Measurements from ENCODE around the gene FJX1. TPM values are rescaled to one million over a fixed set of nuclear protein-coding genes. Genes with fewer than 3 reads are reported as not detected.

FJX1 gene, protein sequence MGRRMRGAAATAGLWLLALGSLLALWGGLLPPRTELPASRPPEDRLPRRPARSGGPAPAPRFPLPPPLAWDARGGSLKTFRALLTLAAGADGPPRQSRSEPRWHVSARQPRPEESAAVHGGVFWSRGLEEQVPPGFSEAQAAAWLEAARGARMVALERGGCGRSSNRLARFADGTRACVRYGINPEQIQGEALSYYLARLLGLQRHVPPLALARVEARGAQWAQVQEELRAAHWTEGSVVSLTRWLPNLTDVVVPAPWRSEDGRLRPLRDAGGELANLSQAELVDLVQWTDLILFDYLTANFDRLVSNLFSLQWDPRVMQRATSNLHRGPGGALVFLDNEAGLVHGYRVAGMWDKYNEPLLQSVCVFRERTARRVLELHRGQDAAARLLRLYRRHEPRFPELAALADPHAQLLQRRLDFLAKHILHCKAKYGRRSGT
- total RNA-seq = 36.1 and 37.2 TPM in 2 replicates

DNA sequence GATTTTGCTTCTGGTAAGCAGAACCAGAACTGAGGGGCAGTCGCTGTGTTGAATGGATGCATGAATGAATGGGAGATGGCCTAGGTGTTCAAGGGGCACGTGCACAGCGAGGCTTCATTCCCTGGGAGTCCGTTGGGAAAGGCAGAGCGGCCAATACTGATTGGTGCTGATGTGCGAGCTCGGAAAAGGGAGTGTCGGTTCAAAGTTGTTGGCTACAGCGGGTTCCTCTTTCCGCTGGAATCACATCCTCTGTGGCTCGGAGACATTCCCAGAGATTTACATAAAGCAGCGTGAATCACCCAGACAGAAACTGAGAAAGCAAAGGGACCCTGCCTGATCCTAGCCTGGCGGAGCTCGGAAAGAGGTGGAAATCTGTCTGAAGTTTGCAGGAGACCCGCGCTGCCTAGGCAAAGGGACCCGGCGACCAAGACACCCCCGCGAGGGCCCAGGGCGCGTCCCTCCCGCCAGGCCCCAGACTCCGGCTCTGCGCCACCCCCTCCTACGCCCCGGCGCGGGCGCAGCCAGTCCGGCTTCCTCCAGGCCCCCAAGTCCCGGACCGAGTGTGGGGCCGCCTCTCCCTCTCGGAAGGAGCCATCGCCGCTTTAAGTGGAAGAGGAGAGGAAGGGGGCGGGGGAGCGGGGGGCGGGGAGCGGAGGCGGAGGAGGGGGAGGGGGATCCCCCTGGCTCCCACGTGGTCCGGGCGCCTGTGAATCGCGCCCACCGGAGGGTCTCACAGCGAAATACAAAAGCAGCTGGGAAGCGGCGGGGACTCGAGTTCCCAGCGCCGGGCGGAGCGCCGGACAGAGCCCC, at the start of gene FJX1:
TSS of gene FJX1 (plus strand) at position 774 of the 810 bp plus-strand sequence. CDS start 177 bp downstream, outside the sequence.
- TF ChIP-seq, protein P1, sequence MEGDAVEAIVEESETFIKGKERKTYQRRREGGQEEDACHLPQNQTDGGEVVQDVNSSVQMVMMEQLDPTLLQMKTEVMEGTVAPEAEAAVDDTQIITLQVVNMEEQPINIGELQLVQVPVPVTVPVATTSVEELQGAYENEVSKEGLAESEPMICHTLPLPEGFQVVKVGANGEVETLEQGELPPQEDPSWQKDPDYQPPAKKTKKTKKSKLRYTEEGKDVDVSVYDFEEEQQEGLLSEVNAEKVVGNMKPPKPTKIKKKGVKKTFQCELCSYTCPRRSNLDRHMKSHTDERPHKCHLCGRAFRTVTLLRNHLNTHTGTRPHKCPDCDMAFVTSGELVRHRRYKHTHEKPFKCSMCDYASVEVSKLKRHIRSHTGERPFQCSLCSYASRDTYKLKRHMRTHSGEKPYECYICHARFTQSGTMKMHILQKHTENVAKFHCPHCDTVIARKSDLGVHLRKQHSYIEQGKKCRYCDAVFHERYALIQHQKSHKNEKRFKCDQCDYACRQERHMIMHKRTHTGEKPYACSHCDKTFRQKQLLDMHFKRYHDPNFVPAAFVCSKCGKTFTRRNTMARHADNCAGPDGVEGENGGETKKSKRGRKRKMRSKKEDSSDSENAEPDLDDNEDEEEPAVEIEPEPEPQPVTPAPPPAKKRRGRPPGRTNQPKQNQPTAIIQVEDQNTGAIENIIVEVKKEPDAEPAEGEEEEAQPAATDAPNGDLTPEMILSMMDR (IDR thresholded peaks at IDR 0.05; ENCODE audit: insufficient read depth, low read length, poor library complexity, severe bottlenecking) = no peak
- no peak for DNase-seq (ENCODE audit: low read depth)
- no peaks in the 10 kb centered on the region for H3K27me3 ChIP-seq (ENCODE audit: control insufficient read depth, insufficient read depth, low read length)
- peak within 1 kb of the TSS; percentile 63 for H3K4me3 ChIP-seq (ENCODE audit: low read depth, low read length)
- no peaks in the 10 kb centered on the region for H3K36me3 ChIP-seq (ENCODE audit: control insufficient read depth, insufficient read depth, low read length)

DNA sequence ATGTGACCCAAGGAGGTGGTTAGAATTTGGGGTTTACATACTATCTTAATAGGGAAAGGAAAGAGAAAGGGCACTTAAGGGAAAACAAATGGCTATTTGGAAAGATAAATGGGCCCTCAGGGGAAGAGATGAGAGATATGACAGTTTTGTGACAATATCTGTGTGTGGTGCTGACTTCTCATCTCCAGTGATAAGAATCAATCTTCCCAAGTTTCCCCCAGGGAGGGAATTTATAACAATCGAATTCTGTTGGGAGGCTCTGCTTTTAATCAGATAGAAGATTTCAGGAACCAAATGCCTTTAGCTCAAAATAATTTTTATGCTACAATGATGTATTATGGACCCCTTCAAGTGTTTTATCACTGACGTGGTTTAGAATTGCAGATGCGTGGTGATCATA, 46.6 kb upstream of the FJX1 start:
- Histone ChIP-seq H3K27me3 (ENCODE audit: control insufficient read depth, insufficient read depth, low read length) (no peaks in the 10 kb centered on the region), H3K36me3 (ENCODE audit: control insufficient read depth, insufficient read depth, low read length) (no peaks in the 10 kb centered on the region), H3K4me3 (ENCODE audit: low read depth, low read length) (no peak overlapping the region)
- TF ChIP-seq, protein P1 (IDR thresholded peaks at IDR 0.05; ENCODE audit: insufficient read depth, low read length, poor library complexity, severe bottlenecking) = no peak
- no peak for DNase-seq (ENCODE audit: low read depth)

DNA sequence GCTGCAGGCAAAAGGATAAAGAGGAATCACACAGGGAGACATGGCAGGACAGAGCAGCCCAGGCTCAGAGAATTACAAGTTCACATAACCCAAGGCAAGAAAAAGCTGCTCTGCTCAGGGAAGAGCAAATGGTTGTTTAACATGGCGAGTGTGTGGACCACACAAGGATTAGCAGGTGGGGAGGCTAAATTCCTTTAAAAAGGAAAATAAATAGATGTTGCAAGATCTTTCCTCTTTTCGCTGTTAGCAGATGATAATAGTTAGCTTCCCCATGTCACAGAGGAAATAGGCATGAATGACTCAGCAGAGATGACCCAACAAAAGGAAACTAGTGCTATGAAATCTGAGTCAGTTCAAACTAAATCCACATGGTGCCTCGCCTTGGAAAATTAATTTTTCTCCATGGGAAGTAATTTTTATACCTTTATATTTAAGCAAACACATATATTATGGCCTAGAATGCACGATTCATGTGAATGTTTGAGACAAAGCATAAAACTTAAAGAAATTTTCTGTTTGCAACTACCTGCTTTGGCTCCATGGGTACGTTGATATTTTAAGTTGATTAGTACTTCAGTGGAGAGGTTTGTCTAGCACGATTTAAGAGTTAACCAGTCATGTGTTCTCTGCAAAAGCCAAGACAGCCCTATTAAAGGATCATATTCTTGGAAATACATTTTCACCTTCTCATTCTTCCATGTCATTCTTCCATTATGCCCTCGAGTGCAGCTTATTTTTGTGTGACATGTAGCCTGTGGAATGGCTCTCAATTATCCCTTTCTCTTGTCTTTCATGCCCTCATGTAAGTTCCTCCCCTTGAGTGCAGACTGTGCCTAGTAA, 38.5 kb upstream of the FJX1 start:
- no peak overlapping the region for H3K4me3 ChIP-seq (ENCODE audit: low read depth, low read length)
- H3K27me3 ChIP-seq (ENCODE audit: control insufficient read depth, insufficient read depth, low read length) = no peaks in the 10 kb centered on the region
- H3K36me3 ChIP-seq (ENCODE audit: control insufficient read depth, insufficient read depth, low read length) = no peaks in the 10 kb centered on the region
- peak; percentile 25 for DNase-seq (ENCODE audit: low read depth)
- TF ChIP-seq, protein P1 (IDR thresholded peaks at IDR 0.05; ENCODE audit: insufficient read depth, low read length, poor library complexity, severe bottlenecking) = no peak

DNA sequence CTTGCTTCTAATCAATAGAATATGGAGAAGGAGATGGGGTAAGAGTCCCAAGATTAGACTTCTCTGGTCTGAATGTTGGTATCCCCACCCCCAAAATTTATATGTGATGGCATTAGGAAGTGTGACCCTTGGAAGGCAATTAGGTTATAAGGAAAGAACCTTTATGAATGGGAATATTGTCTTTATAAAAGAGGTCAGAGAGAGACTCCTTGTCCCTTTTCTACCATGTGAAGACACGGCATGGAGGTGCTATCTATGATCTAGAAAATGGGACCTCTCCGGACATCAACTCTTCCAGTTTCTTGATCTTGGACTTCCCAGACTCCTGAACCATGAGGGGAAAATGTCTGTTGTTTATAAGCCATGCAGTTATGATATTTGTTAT, 37.9 kb upstream of the FJX1 start:
- TF ChIP-seq, protein P1 (IDR thresholded peaks at IDR 0.05; ENCODE audit: insufficient read depth, low read length, poor library complexity, severe bottlenecking) = no peak
- no peak for DNase-seq (ENCODE audit: low read depth)

DNA sequence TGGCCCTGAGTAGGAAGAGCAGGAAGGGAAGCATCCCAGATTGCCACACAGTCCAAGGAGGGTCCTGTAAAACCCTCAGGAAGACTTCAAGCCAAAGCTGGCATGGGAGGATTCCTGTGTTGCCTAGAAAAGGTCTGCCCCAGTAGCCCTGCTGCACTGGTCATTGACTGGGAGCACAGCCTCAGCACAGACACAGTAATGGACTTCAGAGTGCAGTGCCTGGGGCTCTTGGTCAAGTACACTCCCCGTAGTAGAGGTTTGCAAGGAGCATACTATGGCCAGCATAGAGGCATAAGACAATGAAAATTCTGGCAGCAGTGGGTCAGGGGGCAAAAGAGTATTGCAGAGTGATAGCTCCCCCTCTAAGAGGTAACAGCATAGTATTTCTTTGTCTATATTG, 36.2 kb upstream of the FJX1 start:
- no peak overlapping the region for H3K4me3 ChIP-seq (ENCODE audit: low read depth, low read length)
- no peaks in the 10 kb centered on the region for H3K27me3 ChIP-seq (ENCODE audit: control insufficient read depth, insufficient read depth, low read length)
- H3K36me3 ChIP-seq (ENCODE audit: control insufficient read depth, insufficient read depth, low read length) = no peaks in the 10 kb centered on the region
- TF ChIP-seq, protein P1 (IDR thresholded peaks at IDR 0.05; ENCODE audit: insufficient read depth, low read length, poor library complexity, severe bottlenecking) = no peak
- DNase-seq (ENCODE audit: low read depth) = no peak

More for the DNA sequence above, 37.9 kb upstream of the FJX1 start:
- Histone ChIP-seq H3K4me3 (ENCODE audit: low read depth, low read length) (no peak overlapping the region), H3K27me3 (ENCODE audit: control insufficient read depth, insufficient read depth, low read length) (no peaks in the 10 kb centered on the region), H3K36me3 (ENCODE audit: control insufficient read depth, insufficient read depth, low read length) (no peaks in the 10 kb centered on the region)

All from kidney epithelial cell (primary cell).